KMS-11 (cell line): Measurements from ENCODE around the gene SDK1.

Source experiments
- H2AFZ ChIP-seq: fragments of 200-600 bp; sonication (generic); 2 replicates; pipeline ENCODE4 v1.6.1; 2016; ENCODE audit warnings: antibody characterized with exemption, mixed run types, low read depth
- H3K27ac ChIP-seq: fragments of 200-600 bp; sonication (generic); 2 replicates; pipeline ENCODE4 v1.6.1; 2016; ENCODE audit warnings: mild to moderate bottlenecking, mixed run types
- H3K27me3 ChIP-seq: fragments of 200-600 bp; sonication (generic); 2 replicates; pipeline ENCODE4 v1.6.1; 2017; ENCODE audit warnings: mild to moderate bottlenecking, low read depth, mixed run types, moderate library complexity; ENCODE audit not compliant: insufficient read depth
- H3K36me3 ChIP-seq: fragments of 200-600 bp; sonication (generic); 2 replicates; pipeline ENCODE4 v1.6.1; 2017; ENCODE audit warnings: mild to moderate bottlenecking, mixed run types; ENCODE audit not compliant: insufficient read depth
- H3K4me1 ChIP-seq: fragments of 200-600 bp; sonication (generic); 2 replicates; pipeline ENCODE4 v1.6.1; 2016; ENCODE audit warnings: mild to moderate bottlenecking, low read depth, mixed run types; ENCODE audit not compliant: poor library complexity, severe bottlenecking
- H3K4me2 ChIP-seq: fragments of 200-600 bp; sonication (generic); 2 replicates; pipeline ENCODE4 v1.7.0; 2016; ENCODE audit warnings: mild to moderate bottlenecking, mixed run types
- H3K4me3 ChIP-seq: fragments of 200-600 bp; sonication (generic); IDR thresholded peaks from 2 replicates; pipeline ENCODE4 v1.6.1; 2017; ENCODE audit warnings: low read depth, low read length, mixed read lengths; ENCODE audit not compliant: insufficient read depth
- H3K79me2 ChIP-seq: fragments of 200-600 bp; sonication (generic); 2 replicates; pipeline ENCODE4 v1.6.1; 2016; ENCODE audit warnings: low read depth, mixed run types; ENCODE audit not compliant: insufficient read depth
- H3K9ac ChIP-seq: fragments of 200-600 bp; sonication (generic); 2 replicates; pipeline ENCODE4 v1.6.1; 2016; ENCODE audit warnings: mild to moderate bottlenecking, mixed run types
- H4K20me1 ChIP-seq: fragments of 200-600 bp; sonication (generic); 2 replicates; pipeline ENCODE4 v1.6.1; 2016; ENCODE audit warnings: mild to moderate bottlenecking, mixed run types; ENCODE audit not compliant: insufficient read depth
- TF ChIP-seq, protein P1 (sequence below): fragments of 200-600 bp; sonication (generic); conservative IDR thresholded peaks from 2 replicates; pipeline ENCODE4 v1.6.1; 2017; ENCODE audit warnings: low read depth, mild to moderate bottlenecking, antibody characterized with exemption, low read length, moderate library complexity, mixed read lengths

Gene SDK1

DNA sequence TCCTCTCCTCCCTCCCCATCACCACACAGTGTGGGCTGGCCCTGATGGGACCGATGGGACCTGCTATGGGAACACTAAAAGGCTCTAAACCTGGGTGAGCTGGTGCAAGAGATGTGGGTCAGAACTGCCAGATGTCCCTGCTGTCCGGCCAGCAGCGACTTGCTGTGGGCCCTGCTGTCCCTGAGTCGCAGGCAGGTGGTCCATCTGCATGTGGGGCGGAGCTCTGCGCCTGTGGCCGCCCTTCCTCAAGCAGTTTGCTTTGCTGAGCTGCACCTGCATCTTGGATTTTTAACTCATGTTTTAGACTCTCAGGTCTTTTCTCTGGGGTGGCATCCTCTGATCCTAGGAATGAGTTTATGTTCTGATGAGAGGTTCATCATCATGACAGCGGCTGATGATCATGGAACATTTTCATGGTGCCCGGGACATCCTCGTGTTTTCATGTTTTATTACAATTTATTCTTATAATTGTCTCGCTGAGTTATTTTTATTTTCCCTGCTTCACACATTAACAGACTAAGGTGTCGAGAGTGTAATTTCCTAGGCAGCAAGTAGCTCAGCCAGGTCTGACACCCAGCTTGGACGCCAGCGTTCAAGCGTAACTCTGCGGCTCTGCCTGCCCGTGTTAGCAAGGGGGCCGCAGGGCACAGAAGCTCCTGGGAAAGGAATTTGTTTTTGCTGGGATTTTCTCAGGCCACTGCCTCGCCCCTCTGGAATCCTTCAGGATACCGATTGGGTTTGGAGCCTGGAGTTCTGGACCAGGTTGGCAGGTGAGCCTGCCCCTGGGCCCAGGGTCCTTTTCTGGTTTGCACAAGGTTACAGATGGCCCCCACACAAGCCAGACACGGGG lies 765.8 kb downstream of the SDK1 start:
- Histone ChIP-seq H3K79me2 (no peaks in the 10 kb centered on the region), H3K36me3 (no peaks in the 10 kb centered on the region), H3K27ac (no peak overlapping the region), H2AFZ (no peak overlapping the region), H3K4me1 (no peaks in the 10 kb centered on the region), H3K4me2 (no peak overlapping the region), H3K9ac (no peak overlapping the region), H4K20me1 (no peaks in the 10 kb centered on the region), H3K27me3 (no peaks in the 10 kb centered on the region), H3K4me3 (no peak overlapping the region)
- TF ChIP-seq, protein P1, sequence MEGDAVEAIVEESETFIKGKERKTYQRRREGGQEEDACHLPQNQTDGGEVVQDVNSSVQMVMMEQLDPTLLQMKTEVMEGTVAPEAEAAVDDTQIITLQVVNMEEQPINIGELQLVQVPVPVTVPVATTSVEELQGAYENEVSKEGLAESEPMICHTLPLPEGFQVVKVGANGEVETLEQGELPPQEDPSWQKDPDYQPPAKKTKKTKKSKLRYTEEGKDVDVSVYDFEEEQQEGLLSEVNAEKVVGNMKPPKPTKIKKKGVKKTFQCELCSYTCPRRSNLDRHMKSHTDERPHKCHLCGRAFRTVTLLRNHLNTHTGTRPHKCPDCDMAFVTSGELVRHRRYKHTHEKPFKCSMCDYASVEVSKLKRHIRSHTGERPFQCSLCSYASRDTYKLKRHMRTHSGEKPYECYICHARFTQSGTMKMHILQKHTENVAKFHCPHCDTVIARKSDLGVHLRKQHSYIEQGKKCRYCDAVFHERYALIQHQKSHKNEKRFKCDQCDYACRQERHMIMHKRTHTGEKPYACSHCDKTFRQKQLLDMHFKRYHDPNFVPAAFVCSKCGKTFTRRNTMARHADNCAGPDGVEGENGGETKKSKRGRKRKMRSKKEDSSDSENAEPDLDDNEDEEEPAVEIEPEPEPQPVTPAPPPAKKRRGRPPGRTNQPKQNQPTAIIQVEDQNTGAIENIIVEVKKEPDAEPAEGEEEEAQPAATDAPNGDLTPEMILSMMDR: no peak

- no peaks in the 10 kb centered on the region for H3K27me3 ChIP-seq
- no peak overlapping the region for H3K27ac ChIP-seq
- H3K79me2 ChIP-seq: no peaks in the 10 kb centered on the region
- H3K4me2 ChIP-seq: no peak overlapping the region
- H3K4me1 ChIP-seq: no peaks in the 10 kb centered on the region
- H3K4me3 ChIP-seq: no peak overlapping the region
- no peak overlapping the region for H2AFZ ChIP-seq
- H3K36me3 ChIP-seq: no peaks in the 10 kb centered on the region
- no peak overlapping the region for H3K9ac ChIP-seq
- TF ChIP-seq, protein P1: no peak
- H4K20me1 ChIP-seq: no peaks in the 10 kb centered on the region
Observed at GRCh38 chr7:4067476-4067760, 766.4 kb downstream of the SDK1 start.

GRCh38 chr7:4067874-4068273 lies 766.8 kb downstream of the SDK1 start:
- Histone ChIP-seq H3K4me2 (no peak overlapping the region), H4K20me1 (no peaks in the 10 kb centered on the region), H3K27me3 (no peaks in the 10 kb centered on the region), H3K4me1 (no peaks in the 10 kb centered on the region), H2AFZ (no peak overlapping the region), H3K79me2 (no peaks in the 10 kb centered on the region), H3K9ac (no peak overlapping the region), H3K27ac (no peak overlapping the region), H3K36me3 (no peaks in the 10 kb centered on the region), H3K4me3 (no peak overlapping the region)
- TF ChIP-seq, protein P1: no peak

GRCh38 chr7:4068286-4068685 lies 767.2 kb downstream of the SDK1 start:
- Histone ChIP-seq H3K36me3 (no peaks in the 10 kb centered on the region), H3K27me3 (no peaks in the 10 kb centered on the region), H3K9ac (no peak overlapping the region), H3K4me1 (no peaks in the 10 kb centered on the region), H3K4me3 (no peak overlapping the region), H2AFZ (no peak overlapping the region), H3K27ac (no peak overlapping the region), H3K4me2 (no peak overlapping the region), H4K20me1 (no peaks in the 10 kb centered on the region), H3K79me2 (no peaks in the 10 kb centered on the region)
- TF ChIP-seq, protein P1: no peak
